HepG2 (cell line): ENCODE measurements around the gene CLEC14A. TPM values are rescaled to one million over a fixed set of nuclear protein-coding genes. Genes with fewer than 3 reads are reported as not detected.

Source experiments
- CHD2 ChIP-seq: IDR thresholded peaks from 2 replicates; pipeline ENCODE4 v1.6.1; 2011; ENCODE audit warnings: low read depth, low read length, improper control_type of control experiment
- LCORL ChIP-seq, 2 experiments: fragments of 450-650 bp in 1 of 2; sonication (generic) in 1 of 2; formaldehyde crosslinking in 1 of 2; IDR thresholded peaks; 2 replicates each; pipeline versions ENCODE4 v1.5.0 to v1.6.1; 2017 to 2020; ENCODE audit warnings: antibody characterized with exemption in 1 of 2, missing genetic modification reagents in 1 of 2
- NR3C1 ChIP-seq: sonication (generic); formaldehyde crosslinking; IDR thresholded peaks from 2 replicates; pipeline ENCODE4 v1.4.0; 2020; ENCODE audit warnings: missing genetic modification reagents
- ZNF20 ChIP-seq: sonication (generic); formaldehyde crosslinking; IDR thresholded peaks from 2 replicates; pipeline ENCODE4 v1.4.0; 2020; ENCODE audit warnings: mild to moderate bottlenecking, moderate library complexity, missing genetic modification reagents
- polyA plus RNA-seq, 8 experiments: library from polyadenylated mRNA; depleted of rRNA in 3 of 8; stranded (reverse) in 7 of 8; unstranded in 1 of 8; fragments of >200 nt; fragmentation: Illumina TruSeq in 4 of 8; extraction: Trizol in 4 of 8; gene quantifications; 2 replicates each; pipeline versions ENCODE4 v1.2.1 to v1.2.3, GENCODE V29; 2011 to 2016; ENCODE audit warnings: low read depth in 4 of 8, missing spikeins in 1 of 8, mixed read lengths in 1 of 8; ENCODE audit not compliant: insufficient read depth in 1 of 8
- total RNA-seq, 5 experiments: library from RNA; depleted of rRNA; stranded (reverse); fragments of >200 nt; fragmentation: Illumina TruSeq; extraction: Trizol; gene quantifications; 2 replicates each; pipeline ENCODE4 v1.2.3, GENCODE V29; 2016; ENCODE audit warnings: low read depth in 1 of 5
- TF ChIP-seq, protein P1 (sequence below): sonication (generic); formaldehyde crosslinking; IDR thresholded peaks from 2 replicates; pipeline ENCODE4 v1.5.1; 2020; ENCODE audit warnings: mild to moderate bottlenecking, moderate library complexity, missing genetic modification reagents
- TF ChIP-seq, protein P2 (sequence below): sonication (generic); formaldehyde crosslinking; IDR thresholded peaks from 2 replicates; pipeline ENCODE4 v1.4.0; 2020; ENCODE audit warnings: missing genetic modification reagents
- TF ChIP-seq, protein P3 (sequence below): sonication (generic); formaldehyde crosslinking; IDR thresholded peaks from 2 replicates; pipeline ENCODE4 v1.8.0; 2022; ENCODE audit warnings: mild to moderate bottlenecking, missing genetic modification reagents, moderate library complexity
- TF ChIP-seq, protein P4 (sequence below): sonication (generic); formaldehyde crosslinking; IDR thresholded peaks from 2 replicates; pipeline ENCODE4 v1.8.0; 2022; ENCODE audit warnings: mild to moderate bottlenecking, missing genetic modification reagents, moderate library complexity

The CLEC14A gene
- total and polyA plus RNA-seq, 2 of the 13 experiments (the other 11 are each of a cell fraction or from before 2014, with no cell fraction given): not detected

DNA sequence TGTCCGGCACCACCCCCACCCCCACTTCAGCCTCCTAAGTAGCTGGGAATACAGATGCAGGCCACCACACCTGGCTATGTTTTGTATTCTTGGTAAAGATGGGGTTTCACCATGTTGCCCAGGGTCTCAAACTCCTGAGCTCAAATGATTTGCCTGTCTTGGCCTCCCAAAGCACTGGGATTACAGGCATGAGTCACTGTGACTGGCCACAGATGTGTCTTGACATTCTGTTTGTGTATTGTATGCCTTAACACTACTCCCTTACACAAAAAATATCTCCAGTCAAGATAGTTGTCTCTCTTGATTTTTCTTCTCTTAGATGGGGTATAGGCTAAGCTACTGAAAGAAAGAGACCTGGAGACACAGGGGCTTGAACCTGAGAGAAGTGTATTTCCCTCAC, 17.6 kb downstream of the CLEC14A start (continued):
- TF ChIP-seq, protein P1, sequence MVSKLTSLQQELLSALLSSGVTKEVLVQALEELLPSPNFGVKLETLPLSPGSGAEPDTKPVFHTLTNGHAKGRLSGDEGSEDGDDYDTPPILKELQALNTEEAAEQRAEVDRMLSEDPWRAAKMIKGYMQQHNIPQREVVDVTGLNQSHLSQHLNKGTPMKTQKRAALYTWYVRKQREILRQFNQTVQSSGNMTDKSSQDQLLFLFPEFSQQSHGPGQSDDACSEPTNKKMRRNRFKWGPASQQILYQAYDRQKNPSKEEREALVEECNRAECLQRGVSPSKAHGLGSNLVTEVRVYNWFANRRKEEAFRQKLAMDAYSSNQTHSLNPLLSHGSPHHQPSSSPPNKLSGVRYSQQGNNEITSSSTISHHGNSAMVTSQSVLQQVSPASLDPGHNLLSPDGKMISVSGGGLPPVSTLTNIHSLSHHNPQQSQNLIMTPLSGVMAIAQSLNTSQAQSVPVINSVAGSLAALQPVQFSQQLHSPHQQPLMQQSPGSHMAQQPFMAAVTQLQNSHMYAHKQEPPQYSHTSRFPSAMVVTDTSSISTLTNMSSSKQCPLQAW: no peak
- no peak for TF ChIP-seq LCORL (IDR thresholded peaks at IDR 0.05)
- TF ChIP-seq LCORL (CRISPR knock-in tag; IDR thresholded peaks at IDR 0.05): no peak
- no peak for TF ChIP-seq NR3C1
- TF ChIP-seq, protein P2, sequence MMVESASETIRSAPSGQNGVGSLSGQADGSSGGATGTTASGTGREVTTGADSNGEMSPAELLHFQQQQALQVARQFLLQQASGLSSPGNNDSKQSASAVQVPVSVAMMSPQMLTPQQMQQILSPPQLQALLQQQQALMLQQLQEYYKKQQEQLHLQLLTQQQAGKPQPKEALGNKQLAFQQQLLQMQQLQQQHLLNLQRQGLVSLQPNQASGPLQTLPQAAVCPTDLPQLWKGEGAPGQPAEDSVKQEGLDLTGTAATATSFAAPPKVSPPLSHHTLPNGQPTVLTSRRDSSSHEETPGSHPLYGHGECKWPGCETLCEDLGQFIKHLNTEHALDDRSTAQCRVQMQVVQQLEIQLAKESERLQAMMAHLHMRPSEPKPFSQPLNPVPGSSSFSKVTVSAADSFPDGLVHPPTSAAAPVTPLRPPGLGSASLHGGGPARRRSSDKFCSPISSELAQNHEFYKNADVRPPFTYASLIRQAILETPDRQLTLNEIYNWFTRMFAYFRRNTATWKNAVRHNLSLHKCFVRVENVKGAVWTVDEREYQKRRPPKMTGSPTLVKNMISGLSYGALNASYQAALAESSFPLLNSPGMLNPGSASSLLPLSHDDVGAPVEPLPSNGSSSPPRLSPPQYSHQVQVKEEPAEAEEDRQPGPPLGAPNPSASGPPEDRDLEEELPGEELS: no peak
- no peak for TF ChIP-seq ZNF20 (CRISPR knock-in tag)
- no peak for TF ChIP-seq CHD2
- TF ChIP-seq, protein P3, sequence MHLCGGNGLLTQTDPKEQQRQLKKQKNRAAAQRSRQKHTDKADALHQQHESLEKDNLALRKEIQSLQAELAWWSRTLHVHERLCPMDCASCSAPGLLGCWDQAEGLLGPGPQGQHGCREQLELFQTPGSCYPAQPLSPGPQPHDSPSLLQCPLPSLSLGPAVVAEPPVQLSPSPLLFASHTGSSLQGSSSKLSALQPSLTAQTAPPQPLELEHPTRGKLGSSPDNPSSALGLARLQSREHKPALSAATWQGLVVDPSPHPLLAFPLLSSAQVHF (CRISPR knock-in tag): no peak
- TF ChIP-seq, protein P4, sequence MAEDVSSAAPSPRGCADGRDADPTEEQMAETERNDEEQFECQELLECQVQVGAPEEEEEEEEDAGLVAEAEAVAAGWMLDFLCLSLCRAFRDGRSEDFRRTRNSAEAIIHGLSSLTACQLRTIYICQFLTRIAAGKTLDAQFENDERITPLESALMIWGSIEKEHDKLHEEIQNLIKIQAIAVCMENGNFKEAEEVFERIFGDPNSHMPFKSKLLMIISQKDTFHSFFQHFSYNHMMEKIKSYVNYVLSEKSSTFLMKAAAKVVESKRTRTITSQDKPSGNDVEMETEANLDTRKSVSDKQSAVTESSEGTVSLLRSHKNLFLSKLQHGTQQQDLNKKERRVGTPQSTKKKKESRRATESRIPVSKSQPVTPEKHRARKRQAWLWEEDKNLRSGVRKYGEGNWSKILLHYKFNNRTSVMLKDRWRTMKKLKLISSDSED (CRISPR knock-in tag): no peak
